Sigmoid colon (tissue), 3 donors: ENCODE measurements around the gene DAZAP2.

Experiments
- CTCF ChIP-seq, 4 experiments: fragments of 450-650 bp in 3 of 4; fragments of 200-600 bp in 1 of 4; IDR thresholded peaks; one replicate each; pipeline ENCODE4 v1.5.1; 2016 to 2019; ENCODE audit warnings: antibody characterized with exemption in 4 of 4, mild to moderate bottlenecking in 3 of 4, moderate library complexity in 2 of 4
- POLR2A ChIP-seq, 2 donors: fragments of 450-650 bp; IDR thresholded peaks; one replicate each; pipeline ENCODE4 v1.6.1; 2016; ENCODE audit warnings: antibody characterized with exemption in 2 of 2, mild to moderate bottlenecking in 2 of 2, moderate library complexity in 2 of 2

GRCh38 chr12:51253276-51253675, 14.7 kb downstream of the DAZAP2 start:
- TF ChIP-seq CTCF (IDR thresholded peaks at IDR 0.05) = no peak
- no peak for TF ChIP-seq POLR2A (IDR thresholded peaks at IDR 0.05)
